Measurements from ENCODE around the gene PDGFRA.

Gene PDGFRA

DNA sequence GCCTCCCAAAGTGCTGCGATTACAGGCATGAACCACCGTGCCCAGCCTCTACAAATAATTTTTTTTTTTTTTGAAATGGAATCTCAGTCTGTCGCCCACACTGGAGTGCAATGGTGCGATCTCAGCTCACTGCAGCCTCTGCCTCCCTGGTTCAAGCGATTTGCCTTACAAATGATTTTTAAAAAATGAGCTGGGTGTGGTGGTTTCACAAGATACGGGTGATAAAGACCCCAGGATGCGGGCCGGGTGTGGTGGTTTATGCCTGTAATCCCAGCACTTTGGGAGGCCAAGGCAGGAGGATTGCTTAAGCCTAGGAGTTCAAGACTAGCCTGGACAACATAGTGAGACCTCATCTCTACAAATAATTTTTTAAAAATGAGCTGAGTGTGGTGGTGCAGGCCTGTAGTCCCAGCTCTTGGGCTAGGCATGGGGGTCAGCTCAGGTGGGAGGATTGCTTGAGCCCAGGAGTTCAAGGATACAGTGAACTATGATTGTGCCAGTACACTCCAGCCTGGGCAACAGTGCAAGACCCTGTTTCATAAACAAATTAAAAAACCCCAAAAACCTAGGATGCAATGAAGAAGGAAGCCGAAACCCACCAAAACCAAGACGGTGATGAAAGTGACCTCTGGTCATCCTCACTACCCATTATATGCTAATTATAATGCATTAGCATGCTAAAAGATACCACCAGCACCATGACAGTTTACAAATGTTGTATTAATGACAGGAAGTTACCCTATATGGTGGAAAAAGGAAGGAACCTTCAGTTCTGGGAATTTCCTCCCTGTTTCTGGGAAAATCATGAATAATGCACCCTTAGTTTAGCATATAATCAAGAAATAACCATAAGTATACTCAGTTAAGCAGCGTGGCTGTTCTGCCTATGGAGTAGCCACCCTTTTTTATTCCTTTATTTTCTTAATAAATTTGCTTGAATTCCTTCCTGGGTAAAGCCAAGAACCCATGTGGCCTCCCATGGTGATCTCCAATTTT, 27.7 kb downstream of the PDGFRA start:
- no peak for DNase-seq (ENCODE audit: low spot score)
- H3K4me1 Mint-ChIP-seq (ENCODE audit: low read depth) = no peaks in the 10 kb centered on the region
- H3K36me3 Mint-ChIP-seq (ENCODE audit: low read depth) = no peaks in the 10 kb centered on the region
- no peaks in the 10 kb centered on the region for H3K27me3 Mint-ChIP-seq (ENCODE audit: low read depth)
- no peak overlapping the region for H3K27ac Mint-ChIP-seq
- no peak overlapping the region for H3K4me3 Mint-ChIP-seq
- no peaks in the 10 kb centered on the region for H3K9me3 Mint-ChIP-seq

DNA sequence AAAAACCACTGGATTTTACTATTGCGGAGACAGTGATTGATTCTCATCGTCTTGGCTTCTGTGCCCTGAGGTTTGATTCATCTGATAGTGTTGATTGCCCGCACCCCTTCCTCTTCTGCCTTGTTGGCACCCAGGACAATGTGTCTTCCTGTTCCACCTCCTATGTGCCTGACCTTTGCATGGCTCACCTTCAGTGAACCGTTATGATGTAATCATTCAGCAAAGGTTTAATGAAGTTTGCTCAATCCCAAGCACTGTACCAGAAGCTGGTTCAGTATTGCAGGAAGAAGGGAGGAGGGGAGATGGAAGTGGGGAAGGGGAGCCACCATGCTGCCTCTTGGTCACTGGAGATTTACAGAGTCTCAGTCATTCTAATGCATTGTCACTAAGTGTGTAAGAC, 36.3 kb downstream of the PDGFRA start:
- Mint-ChIP-seq H3K27me3 (ENCODE audit: low read depth) (peaks cover 3% of the 10 kb centered on the region), H3K36me3 (ENCODE audit: low read depth) (no peaks in the 10 kb centered on the region), H3K4me1 (ENCODE audit: low read depth) (no peaks in the 10 kb centered on the region), H3K27ac (no peak overlapping the region), H3K4me3 (no peak overlapping the region), H3K9me3 (no peaks in the 10 kb centered on the region)
- DNase-seq (ENCODE audit: low spot score) = no peak

DNA sequence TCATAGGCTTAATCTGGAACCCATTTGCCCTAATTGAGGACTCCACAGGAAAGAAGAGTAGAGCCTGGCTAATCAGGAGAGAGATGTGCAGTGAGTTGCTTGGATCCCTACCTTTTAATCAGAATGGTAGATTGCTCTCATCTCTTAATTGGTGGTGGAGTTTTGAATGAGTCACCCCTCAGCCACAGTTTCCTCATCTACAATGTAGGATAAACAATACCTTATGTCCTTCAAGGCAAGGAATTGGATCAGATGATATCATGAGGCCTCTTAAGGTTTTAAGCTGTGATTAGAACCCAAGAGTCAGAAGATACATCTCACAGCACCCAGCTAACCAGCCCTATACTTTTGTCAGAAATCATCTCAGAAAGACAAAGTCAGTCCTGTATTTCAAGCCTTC, 39.1 kb downstream of the PDGFRA start:
- no peak for DNase-seq (ENCODE audit: low spot score)
- H3K4me1 Mint-ChIP-seq (ENCODE audit: low read depth) = no peaks in the 10 kb centered on the region
- no peaks in the 10 kb centered on the region for H3K36me3 Mint-ChIP-seq (ENCODE audit: low read depth)
- H3K27ac Mint-ChIP-seq = no peak overlapping the region
- peaks cover 3% of the 10 kb centered on the region for H3K27me3 Mint-ChIP-seq (ENCODE audit: low read depth)
- H3K4me3 Mint-ChIP-seq = no peak overlapping the region
- H3K9me3 Mint-ChIP-seq = peaks cover 3% of the 10 kb centered on the region

DNA sequence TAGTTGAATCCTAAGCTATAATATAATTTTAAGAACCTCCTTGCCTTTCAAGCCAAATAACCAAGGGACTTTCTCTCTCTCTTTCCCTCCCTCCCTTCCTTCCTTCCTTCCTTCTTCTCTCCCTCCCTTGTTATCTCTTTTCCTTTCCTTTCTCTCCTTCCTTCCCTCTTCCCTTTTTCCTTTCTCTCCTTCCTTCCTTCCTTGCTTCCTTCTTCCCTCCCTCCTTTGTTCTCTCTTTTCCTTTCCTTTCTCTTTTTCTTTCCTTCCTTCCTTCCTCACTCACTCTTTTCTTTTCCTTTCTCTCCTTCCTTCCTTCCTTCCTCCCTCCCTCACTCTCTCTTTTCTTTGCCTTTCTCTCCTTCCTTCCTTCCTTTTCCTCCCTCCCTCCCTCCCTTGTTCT, 42.4 kb downstream of the PDGFRA start:
- Mint-ChIP-seq H3K4me1 (ENCODE audit: low read depth) (peaks cover 16% of the 10 kb centered on the region), H3K27ac (no peak overlapping the region), H3K36me3 (ENCODE audit: low read depth) (no peaks in the 10 kb centered on the region), H3K27me3 (ENCODE audit: low read depth) (no peaks in the 10 kb centered on the region), H3K9me3 (peaks cover 3% of the 10 kb centered on the region), H3K4me3 (no peak overlapping the region)
- DNase-seq (ENCODE audit: low spot score) = no peak

DNA sequence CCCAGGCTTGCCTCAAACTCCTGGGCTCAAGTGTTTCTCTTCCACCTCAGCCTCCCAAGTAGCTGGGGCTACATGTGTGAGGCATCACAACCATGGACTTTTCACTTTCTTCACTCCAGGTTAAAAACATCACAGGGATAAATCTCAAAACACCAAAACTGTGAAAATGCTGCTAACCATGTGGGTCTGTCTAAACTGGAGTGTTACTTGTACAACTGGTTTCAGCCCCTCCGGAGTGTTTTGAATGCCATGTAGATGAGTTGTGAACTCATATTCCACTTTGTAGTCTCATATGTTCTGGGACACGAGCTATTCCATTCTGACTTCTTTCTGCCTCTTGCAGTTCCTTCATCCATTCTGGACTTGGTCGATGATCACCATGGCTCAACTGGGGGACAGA, 43.0 kb downstream of the PDGFRA start:
- H3K4me1 Mint-ChIP-seq (ENCODE audit: low read depth) = peaks cover 20% of the 10 kb centered on the region
- no peaks in the 10 kb centered on the region for H3K27me3 Mint-ChIP-seq (ENCODE audit: low read depth)
- H3K36me3 Mint-ChIP-seq (ENCODE audit: low read depth) = no peaks in the 10 kb centered on the region
- no peak overlapping the region for H3K4me3 Mint-ChIP-seq
- no peak for DNase-seq (ENCODE audit: low spot score)
- peaks cover 3% of the 10 kb centered on the region for H3K9me3 Mint-ChIP-seq
- no peak overlapping the region for H3K27ac Mint-ChIP-seq

DNA sequence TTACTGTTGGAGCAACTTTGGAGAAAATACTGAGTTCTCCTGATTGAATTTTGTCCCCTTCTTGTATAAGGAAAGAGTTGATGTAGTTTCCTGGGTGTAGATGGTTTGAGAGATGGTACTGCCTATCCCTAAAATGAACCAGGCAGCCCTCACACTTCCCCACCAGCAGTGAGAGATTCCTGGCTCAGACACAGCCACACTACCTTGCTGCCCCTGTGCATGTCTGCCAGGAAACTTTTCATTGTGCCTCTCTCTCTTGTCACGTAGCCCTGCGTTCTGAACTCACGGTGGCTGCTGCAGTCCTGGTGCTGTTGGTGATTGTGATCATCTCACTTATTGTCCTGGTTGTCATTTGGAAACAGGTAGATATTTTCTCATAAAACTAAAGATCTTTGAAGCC, 45.2 kb downstream of the PDGFRA start:
- no peak for DNase-seq (ENCODE audit: low spot score)
- peaks cover 28% of the 10 kb centered on the region for H3K4me1 Mint-ChIP-seq (ENCODE audit: low read depth)
- no peak overlapping the region for H3K27ac Mint-ChIP-seq
- peaks cover 3% of the 10 kb centered on the region for H3K9me3 Mint-ChIP-seq
- H3K27me3 Mint-ChIP-seq (ENCODE audit: low read depth) = no peaks in the 10 kb centered on the region
- H3K4me3 Mint-ChIP-seq = no peak overlapping the region
- H3K36me3 Mint-ChIP-seq (ENCODE audit: low read depth) = no peaks in the 10 kb centered on the region

DNA sequence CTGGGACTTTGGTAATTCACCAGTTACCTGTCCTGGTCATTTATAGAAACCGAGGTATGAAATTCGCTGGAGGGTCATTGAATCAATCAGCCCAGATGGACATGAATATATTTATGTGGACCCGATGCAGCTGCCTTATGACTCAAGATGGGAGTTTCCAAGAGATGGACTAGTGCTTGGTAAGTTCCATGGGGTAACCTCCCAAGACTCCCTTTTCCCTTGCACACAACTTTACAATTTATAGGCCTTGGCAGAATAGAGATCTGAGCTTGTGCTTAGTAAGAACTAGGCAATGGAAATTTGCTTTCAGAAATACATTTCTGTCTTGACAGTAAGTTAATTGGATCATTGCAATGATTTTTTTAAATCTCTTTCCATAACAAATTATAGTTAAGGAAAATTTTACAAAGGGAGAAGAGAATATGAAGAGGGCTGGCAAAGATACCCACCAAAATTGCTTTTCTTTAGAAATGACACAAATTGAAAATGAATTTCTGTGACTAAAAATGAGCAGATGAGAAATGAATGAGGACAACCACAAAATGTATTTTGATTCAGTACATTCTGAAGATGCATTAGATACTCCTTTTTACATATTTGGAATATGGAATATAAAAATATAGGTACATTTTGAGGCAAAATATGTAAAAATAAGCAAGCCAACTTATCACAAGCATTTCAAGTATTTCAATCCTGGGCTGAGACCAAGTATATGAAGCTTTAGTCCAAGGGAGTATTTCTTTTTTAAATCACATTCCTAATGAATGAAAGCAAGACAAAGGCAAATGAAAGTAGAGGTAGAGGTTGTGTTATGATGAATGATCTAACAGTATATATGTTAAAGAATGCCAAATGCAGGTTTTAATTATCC, 45.9 kb downstream of the PDGFRA start:
- Mint-ChIP-seq H3K4me1 (ENCODE audit: low read depth) (peaks cover 29% of the 10 kb centered on the region), H3K9me3 (peaks cover 3% of the 10 kb centered on the region), H3K27ac (no peak overlapping the region), H3K4me3 (no peak overlapping the region), H3K36me3 (ENCODE audit: low read depth) (no peaks in the 10 kb centered on the region), H3K27me3 (ENCODE audit: low read depth) (no peaks in the 10 kb centered on the region)
- DNase-seq (ENCODE audit: low spot score) = no peak

DNA sequence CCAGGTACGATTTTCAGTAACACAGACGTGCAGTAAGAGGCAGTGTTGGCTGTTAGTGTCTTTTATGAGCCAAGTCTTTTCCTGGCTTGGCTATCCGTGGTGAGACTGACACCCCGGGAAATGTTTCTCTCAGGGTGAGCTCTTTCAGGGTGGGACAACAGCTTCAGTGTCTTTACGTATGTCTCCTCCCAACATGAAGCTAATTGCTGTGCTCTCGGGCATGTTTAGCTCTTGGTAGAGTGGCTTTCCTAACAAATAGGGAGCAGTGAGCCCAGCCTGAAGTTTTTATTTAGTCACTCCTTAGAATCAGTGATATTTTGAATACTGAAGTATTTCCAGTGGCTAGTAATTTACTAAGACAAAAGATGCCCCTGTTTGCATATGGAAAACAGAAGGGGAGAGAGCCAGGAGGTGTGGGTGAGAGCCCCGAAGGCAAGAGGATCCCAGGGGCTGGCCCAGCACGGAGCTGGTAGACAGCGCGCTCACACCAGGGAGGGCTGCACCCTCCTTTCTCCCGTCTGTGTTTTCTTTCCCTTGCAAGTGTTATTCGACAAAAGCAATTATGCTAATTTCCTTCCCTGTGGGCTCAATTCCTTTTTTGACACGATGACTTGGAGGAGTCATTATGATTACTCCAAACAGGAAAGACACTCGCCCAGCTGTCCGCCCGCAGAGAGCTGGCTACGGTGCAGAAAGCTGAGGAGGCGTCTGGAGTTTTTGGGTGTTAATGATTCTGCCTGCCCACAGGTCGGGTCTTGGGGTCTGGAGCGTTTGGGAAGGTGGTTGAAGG, 47.7 kb downstream of the PDGFRA start:
- DNase-seq (ENCODE audit: low spot score) = peak; percentile 16

DNA sequence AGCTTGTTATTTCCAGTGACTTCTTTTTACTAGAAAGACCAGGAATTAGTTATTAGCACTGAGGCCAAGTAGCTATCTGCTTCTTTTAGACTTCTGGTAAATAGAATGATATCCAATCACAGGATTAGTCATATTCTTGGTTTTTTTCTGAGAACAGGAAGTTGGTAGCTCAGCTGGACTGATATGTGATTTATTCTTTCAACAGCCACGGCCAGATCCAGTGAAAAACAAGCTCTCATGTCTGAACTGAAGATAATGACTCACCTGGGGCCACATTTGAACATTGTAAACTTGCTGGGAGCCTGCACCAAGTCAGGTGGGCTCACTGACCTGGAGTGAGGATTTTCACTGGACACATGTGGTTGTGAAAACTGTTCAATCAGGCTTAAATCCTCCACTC, 48.6 kb downstream of the PDGFRA start:
- Mint-ChIP-seq H3K9me3 (peaks cover 10% of the 10 kb centered on the region), H3K4me1 (ENCODE audit: low read depth) (peaks cover 31% of the 10 kb centered on the region), H3K4me3 (peak overlapping the region; percentile 45), H3K36me3 (ENCODE audit: low read depth) (no peaks in the 10 kb centered on the region), H3K27me3 (ENCODE audit: low read depth) (no peaks in the 10 kb centered on the region), H3K27ac (peak overlapping the region; percentile 35)
- DNase-seq (ENCODE audit: low spot score) = peak; percentile 28

More for the DNA sequence above, 47.7 kb downstream of the PDGFRA start:
- peaks cover 5% of the 10 kb centered on the region for H3K9me3 Mint-ChIP-seq
- H3K27ac Mint-ChIP-seq = no peak overlapping the region
- no peaks in the 10 kb centered on the region for H3K27me3 Mint-ChIP-seq (ENCODE audit: low read depth)
- H3K4me1 Mint-ChIP-seq (ENCODE audit: low read depth) = peaks cover 31% of the 10 kb centered on the region
- H3K36me3 Mint-ChIP-seq (ENCODE audit: low read depth) = no peaks in the 10 kb centered on the region
- H3K4me3 Mint-ChIP-seq = peak overlapping the region; percentile 27

DNA sequence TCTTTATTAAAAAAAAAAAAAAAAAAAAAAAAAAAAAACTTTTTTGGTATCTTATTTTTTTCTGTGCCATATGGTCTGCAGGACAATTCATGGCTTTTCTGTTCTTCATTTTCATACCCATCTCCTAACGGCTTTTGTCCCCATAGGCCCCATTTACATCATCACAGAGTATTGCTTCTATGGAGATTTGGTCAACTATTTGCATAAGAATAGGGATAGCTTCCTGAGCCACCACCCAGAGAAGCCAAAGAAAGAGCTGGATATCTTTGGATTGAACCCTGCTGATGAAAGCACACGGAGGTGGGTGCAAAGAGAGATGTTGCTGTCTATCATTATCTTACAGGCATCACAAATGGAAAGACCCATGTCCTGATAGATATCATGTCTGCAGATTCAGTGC, 49.1 kb downstream of the PDGFRA start:
- H3K27me3 Mint-ChIP-seq (ENCODE audit: low read depth) = no peaks in the 10 kb centered on the region
- no peaks in the 10 kb centered on the region for H3K36me3 Mint-ChIP-seq (ENCODE audit: low read depth)
- no peak overlapping the region for H3K27ac Mint-ChIP-seq
- peaks cover 11% of the 10 kb centered on the region for H3K9me3 Mint-ChIP-seq
- no peak for DNase-seq (ENCODE audit: low spot score)
- peaks cover 31% of the 10 kb centered on the region for H3K4me1 Mint-ChIP-seq (ENCODE audit: low read depth)
- H3K4me3 Mint-ChIP-seq = no peak overlapping the region

DNA sequence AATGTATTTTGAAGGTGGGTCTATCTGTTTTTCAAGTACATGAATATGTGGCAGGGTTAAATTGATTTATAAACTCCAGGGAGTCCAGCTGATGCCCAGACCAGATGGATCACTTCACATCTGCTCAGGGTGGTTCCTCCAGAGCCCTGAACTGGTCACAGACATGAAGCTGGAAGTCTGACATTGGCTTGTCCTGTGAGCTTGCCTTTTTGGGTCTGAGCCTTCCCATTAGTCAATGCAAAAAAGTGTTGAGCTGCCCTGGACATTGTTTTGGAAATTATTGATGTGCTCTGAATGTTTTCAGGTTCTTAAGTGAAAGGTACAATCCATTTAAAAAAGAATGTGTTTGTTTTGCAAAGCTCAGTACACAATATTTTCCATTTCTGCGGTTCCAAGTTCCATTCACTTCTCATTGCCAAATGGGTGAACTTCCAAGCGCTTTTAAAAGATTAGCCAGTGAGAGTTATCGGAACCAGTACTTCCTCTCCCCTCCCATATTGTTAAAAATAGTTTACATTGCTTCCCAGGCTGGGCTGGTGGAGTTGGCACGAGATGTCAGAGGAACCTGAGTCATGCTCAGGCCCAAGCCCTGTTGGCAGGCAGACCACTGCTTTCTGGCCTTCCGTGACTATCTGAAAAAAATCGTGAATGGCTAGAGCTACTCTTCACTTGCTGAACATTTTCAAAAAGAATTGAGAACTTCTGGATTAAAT, 52.1 kb downstream of the PDGFRA start:
- H3K27ac Mint-ChIP-seq = no peak overlapping the region
- no peak overlapping the region for H3K4me3 Mint-ChIP-seq
- peaks cover 14% of the 10 kb centered on the region for H3K4me1 Mint-ChIP-seq (ENCODE audit: low read depth)
- H3K9me3 Mint-ChIP-seq = peaks cover 23% of the 10 kb centered on the region
- no peak for DNase-seq (ENCODE audit: low spot score)
- no peaks in the 10 kb centered on the region for H3K36me3 Mint-ChIP-seq (ENCODE audit: low read depth)
- no peaks in the 10 kb centered on the region for H3K27me3 Mint-ChIP-seq (ENCODE audit: low read depth)

DNA sequence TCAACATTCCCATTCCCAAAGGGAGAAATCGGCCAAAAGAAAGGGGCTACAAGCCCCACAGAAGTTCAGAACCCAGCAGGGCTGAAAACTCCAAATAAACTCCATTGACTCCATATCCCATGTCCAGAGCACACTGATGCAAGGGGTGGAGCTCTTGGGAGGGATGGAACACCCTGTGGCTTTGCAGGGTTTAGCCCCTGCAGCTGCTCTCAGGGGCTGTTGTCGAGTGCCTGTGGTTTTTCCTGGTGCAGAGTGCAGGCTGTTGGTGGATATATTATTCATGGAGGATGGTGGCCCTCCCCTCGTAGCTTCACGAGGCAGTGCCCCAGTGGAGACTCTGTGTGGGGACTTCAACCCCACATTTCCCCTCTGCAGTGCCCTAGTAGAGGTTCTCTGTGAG, 53.7 kb downstream of the PDGFRA start:
- Mint-ChIP-seq H3K4me3 (no peak overlapping the region), H3K36me3 (ENCODE audit: low read depth) (no peaks in the 10 kb centered on the region), H3K27ac (no peak overlapping the region), H3K27me3 (ENCODE audit: low read depth) (no peaks in the 10 kb centered on the region), H3K4me1 (ENCODE audit: low read depth) (peaks cover 4% of the 10 kb centered on the region), H3K9me3 (peaks cover 23% of the 10 kb centered on the region)
- DNase-seq (ENCODE audit: low spot score) = no peak

DNA sequence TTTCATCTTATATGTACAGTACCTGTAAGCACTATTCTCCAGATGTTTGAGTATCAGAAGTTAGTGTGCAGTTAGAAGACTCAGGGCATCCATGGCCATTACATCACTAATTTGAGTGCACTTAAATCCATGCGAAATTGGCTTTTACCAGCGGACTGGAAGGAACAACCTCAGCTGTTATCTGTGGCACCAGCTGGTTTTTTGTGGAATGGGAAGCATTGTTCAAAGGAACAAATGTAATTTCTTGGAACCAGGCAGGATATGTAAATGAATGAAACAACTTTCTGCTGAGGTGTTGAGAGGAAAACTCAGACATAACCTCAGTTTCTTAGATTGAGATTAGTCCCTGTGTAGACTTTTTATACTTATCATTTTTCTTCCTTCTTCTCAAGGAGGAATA, 60.2 kb downstream of the PDGFRA start:
- Mint-ChIP-seq H3K4me3 (no peak overlapping the region), H3K9me3 (peaks cover 2% of the 10 kb centered on the region), H3K27ac (no peak overlapping the region), H3K27me3 (ENCODE audit: low read depth) (peaks cover 3% of the 10 kb centered on the region), H3K4me1 (ENCODE audit: low read depth) (no peaks in the 10 kb centered on the region), H3K36me3 (ENCODE audit: low read depth) (no peaks in the 10 kb centered on the region)
- no peak for DNase-seq (ENCODE audit: low spot score)

Data from T-helper 2 cell treated with Interferon-gamma antibody and Interleukin-4, amounts not matched to agents 5 μg/mL and 100 μg/mL, for 36 hours (primary cell).